ENCODE results near the gene KIAA0753. TPM values are rescaled to one million over a fixed set of nuclear protein-coding genes. Genes with fewer than 3 reads are reported as not detected.
"Not testable (repeated sequence)": the region's sequence is repeated elsewhere in the genome, so short reads cannot be mapped to it uniquely, and the experiment has no call there.

KIAA0753 gene
- polyA plus RNA-seq, 1 of the 3 experiments (the other 2 are of a cell fraction) = 7.2 TPM

- no peak overlapping the region for H3K4me3 ChIP-seq (ENCODE audit: low read depth in 2 of 2, low read length in 1 of 2)
- H3K27me3 ChIP-seq (ENCODE audit: insufficient read depth) = no peaks in the 10 kb centered on the region
- H3K9me3 ChIP-seq = no peaks in the 10 kb centered on the region
- TF ChIP-seq MEF2A (IDR thresholded peaks at IDR 0.05; ENCODE audit: borderline replicate concordance, low read depth) = no peak
- TF ChIP-seq CHD2 (IDR thresholded peaks at IDR 0.05; ENCODE audit: low read length, partially characterized antibody) = no peak
- no peak for TF ChIP-seq NFIC (IDR thresholded peaks at IDR 0.05; ENCODE audit: borderline replicate concordance)
- TF ChIP-seq CTCF (IDR thresholded peaks at IDR 0.05) = no peak
- H3K36me3 ChIP-seq (replicated peaks in 1 of 2; ENCODE audit: control insufficient read depth in 1 of 2, insufficient read depth in 2 of 2, low read length in 1 of 2) = peaks cover 14 to 27% of the 10 kb centered on the region in 2 experiments
- DNase-seq = no peak
- H3F3A ChIP-seq (replicated peaks; ENCODE audit: insufficient read depth) = no peaks in the 10 kb centered on the region
- no peak overlapping the region for H3K9ac ChIP-seq
- no peak overlapping the region for H2AFZ ChIP-seq (ENCODE audit: low read depth)
- 96% methylated on average over 13 of the region's 13 CpGs for WGBS (ENCODE audit: low lambda C conversion rate)
- POLR2A ChIA-PET = no interaction called here
- no peak overlapping the region for H3K4me2 ChIP-seq
- CTCF ChIA-PET = interaction anchor here (0.7 to 1.5 kb wide), 3 partner anchors 11 to 100 kb away, joined by 3 to 5 read pairs (median 4); no protein-coding TSS in a partner anchor
- no peaks in the 10 kb centered on the region for H4K20me1 ChIP-seq (ENCODE audit: insufficient read depth)
- H3K9me2 ChIP-seq = no peaks in the 10 kb centered on the region
- H3K4me1 ChIP-seq (ENCODE audit: control insufficient read depth in 1 of 2, insufficient read depth in 2 of 2, low read depth in 1 of 2, low read length in 1 of 2) = peaks cover 0 to 13% of the 10 kb centered on the region in 2 experiments; a peak in 1 of 4 replicates
- H3K27ac ChIP-seq (ENCODE audit: low read depth in 2 of 2, low read length in 1 of 2) = no peak overlapping the region
- no peaks in the 10 kb centered on the region for H3K79me2 ChIP-seq (ENCODE audit: insufficient read depth)
These were observed 66.4 kb downstream of the KIAA0753 start for GRCh38 chr17:6573982-6574686.

- H3F3A ChIP-seq (replicated peaks; ENCODE audit: insufficient read depth); H4K20me1 ChIP-seq (ENCODE audit: insufficient read depth); POLR2A ChIA-PET; DNase-seq; H3K79me2 ChIP-seq (ENCODE audit: insufficient read depth); H3K27me3 ChIP-seq (ENCODE audit: insufficient read depth); H3K4me2 ChIP-seq; CTCF ChIA-PET; H3K9me2 ChIP-seq; H3K9me3 ChIP-seq; H3K4me3 ChIP-seq (ENCODE audit: low read depth in 2 of 2, low read length in 1 of 2); H2AFZ ChIP-seq (ENCODE audit: low read depth); H3K9ac ChIP-seq; H3K27ac ChIP-seq (ENCODE audit: low read depth in 2 of 2, low read length in 1 of 2): not testable (repeated sequence)
- Histone ChIP-seq H3K4me1 (ENCODE audit: control insufficient read depth in 1 of 2, insufficient read depth in 2 of 2, low read depth in 1 of 2, low read length in 1 of 2) (peaks cover 0 to 13% of the 10 kb centered on the region in 2 experiments; a peak in 1 of 4 replicates), H3K36me3 (replicated peaks in 1 of 2; ENCODE audit: control insufficient read depth in 1 of 2, insufficient read depth in 2 of 2, low read length in 1 of 2) (peaks cover 8 to 21% of the 10 kb centered on the region in 2 experiments)
- 98% methylated on average over 6 of the region's 6 CpGs for WGBS (ENCODE audit: low lambda C conversion rate)
These were observed 67.0 kb downstream of the KIAA0753 start for GRCh38 chr17:6573495-6573894.

- POLR2A ChIA-PET = no interaction called here
- no peaks in the 10 kb centered on the region for H3K79me2 ChIP-seq (ENCODE audit: insufficient read depth)
- H3K36me3 ChIP-seq (replicated peaks in 1 of 2; ENCODE audit: control insufficient read depth in 1 of 2, insufficient read depth in 2 of 2, low read length in 1 of 2) = peaks cover 4 to 16% of the 10 kb centered on the region in 2 experiments
- H3K4me1 ChIP-seq (ENCODE audit: control insufficient read depth in 1 of 2, insufficient read depth in 2 of 2, low read depth in 1 of 2, low read length in 1 of 2) = peaks cover 0 to 13% of the 10 kb centered on the region in 2 experiments; a peak in 1 of 4 replicates
- H3F3A ChIP-seq (replicated peaks; ENCODE audit: insufficient read depth) = no peaks in the 10 kb centered on the region
- H3K9me3 ChIP-seq = no peaks in the 10 kb centered on the region
- no peak overlapping the region for H3K4me2 ChIP-seq
- no peaks in the 10 kb centered on the region for H3K27me3 ChIP-seq (ENCODE audit: insufficient read depth)
- no peaks in the 10 kb centered on the region for H4K20me1 ChIP-seq (ENCODE audit: insufficient read depth)
- WGBS (ENCODE audit: low lambda C conversion rate) = 95% methylated on average over 4 of the region's 8 CpGs
- no peak overlapping the region for H3K4me3 ChIP-seq (ENCODE audit: low read depth in 2 of 2, low read length in 1 of 2)
- no peak overlapping the region for H2AFZ ChIP-seq (ENCODE audit: low read depth)
- no peaks in the 10 kb centered on the region for H3K9me2 ChIP-seq
- no peak overlapping the region for H3K27ac ChIP-seq (ENCODE audit: low read depth in 2 of 2, low read length in 1 of 2)
- H3K9ac ChIP-seq = no peak overlapping the region
- TF ChIP-seq RXRA (IDR thresholded peaks at IDR 0.05; ENCODE audit: borderline replicate concordance, low read depth) (no peak), SIN3A (IDR thresholded peaks at IDR 0.05; ENCODE audit: borderline replicate concordance, low read depth, low read length) (no peak), ZBTB33 (IDR thresholded peaks at IDR 0.05; ENCODE audit: borderline replicate concordance, low read depth) (no peak), GABPA (IDR thresholded peaks at IDR 0.05; ENCODE audit: low read depth) (no peak), RFX5 (IDR thresholded peaks at IDR 0.05; ENCODE audit: low read length) (no peak)
- CTCF ChIA-PET = no interaction called here
- DNase-seq = no peak
These were observed 67.5 kb downstream of the KIAA0753 start for GRCh38 chr17:6572972-6573370.

Measured in SK-N-SH (cell line).